K562 (cell line): ENCODE results near the gene BTN3A1. TPM values are rescaled to one million over a fixed set of nuclear protein-coding genes. Genes with fewer than 3 reads are reported as not detected.

Source experiments
- EWSR1 ChIP-seq: fragments of 450-650 bp; IDR thresholded peaks from 2 replicates; pipeline ENCODE4 v1.6.1; 2018; ENCODE audit warnings: borderline replicate concordance, mild to moderate bottlenecking, low read depth, moderate library complexity; ENCODE audit not compliant: partially characterized antibody
- SOX6 ChIP-seq: fragments of 450-650 bp; IDR thresholded peaks from 2 replicates; pipeline ENCODE4 v1.6.1; 2014; ENCODE audit warnings: mild to moderate bottlenecking
- ZNF318 ChIP-seq, 2 experiments: fragments of 450-650 bp; IDR thresholded peaks; 2 replicates each; pipeline ENCODE4 v1.6.1; 2016; ENCODE audit warnings: mild to moderate bottlenecking in 2 of 2, borderline replicate concordance in 1 of 2, low read depth in 1 of 2, moderate library complexity in 1 of 2
- ZNF395 ChIP-seq: fragments of 200-800 bp; sonication (Bioruptor generic); IDR thresholded peaks from 2 replicates; pipeline ENCODE4 v1.6.1; 2017; ENCODE audit warnings: missing genetic modification characterization, missing compliant biosample characterization
- polyA plus RNA-seq, 8 experiments: library from polyadenylated mRNA; depleted of rRNA in 4 of 8; stranded (reverse) in 5 of 8; unstranded in 3 of 8; fragments of >200 nt; fragmentation: Nextera tagmentation in 2 of 8; fragmentation: Illumina TruSeq in 1 of 8; extraction: Ambion mirVana in 2 of 8; extraction: Trizol in 1 of 8; gene quantifications; 2 replicates each; pipeline versions ENCODE4 v1.2.1 to v1.2.3, GENCODE V29; 2011 to 2014; ENCODE audit warnings: inconsistent platforms in 1 of 8, missing spikeins in 1 of 8
- total RNA-seq, 7 experiments: library from RNA; depleted of rRNA in 6 of 7; stranded (reverse); fragments of >200 nt in 6 of 7; fragmentation: Illumina TruSeq in 2 of 7; extraction: Trizol in 2 of 7; gene quantifications; 2 replicates each; pipeline versions ENCODE4 v1.2.1 to v1.2.3, GENCODE V29; 2011 to 2021; ENCODE audit warnings: low replicate concordance in 1 of 7

Gene BTN3A1
- total and polyA plus RNA-seq, 9 of the 15 experiments (the other 6 are each of a cell fraction or from before 2014, with no cell fraction given): 0.84 to 8.5 (median 3.9) TPM

- TF ChIP-seq EWSR1 (no peak), ZNF318 (IDR thresholded peaks at IDR 0.05; ENCODE audit: borderline replicate concordance in 1 of 2, low read depth in 1 of 2) (no peak), ZNF395 (CRISPR knock-in tag) (no peak), SOX6 (no peak)
These were observed 20.3 kb downstream of the BTN3A1 start (continued) for GRCh38 chr6:26422329-26422728.
